Pancreas (tissue), 10 donors: ENCODE results near the gene KLK1. TPM values are rescaled to one million over a fixed set of nuclear protein-coding genes. Genes with fewer than 3 reads are reported as not detected.
"Not testable (repeated sequence)": the region's sequence is repeated elsewhere in the genome, so short reads cannot be mapped to it uniquely, and the experiment has no call there.

Experiments used
- ATAC-seq, 4 donors: fragments of 200-7000 bp; cut with Tn5 transposase; one replicate each; pipeline versions ENCODE4 v1.8.0 to v1.9.1; 2020; ENCODE audit warnings: mild to moderate bottlenecking in 4 of 4, moderate library complexity in 4 of 4
- DNase-seq, 6 donors: peaks; one replicate each; pipeline ENCODE4 v3.0.0-alpha.2; 2020
- FAIRE-seq: peaks from 2 replicates; lab custom pipeline; 2012; peaks lifted over from hg19 to GRCh38; lab: Jason Lieb, UNC
- H3K27ac ChIP-seq, 4 donors: fragments of 200-600 bp; sonication (generic); 1 replicate in 3 of 4; 2 replicates in 1 of 4; pipeline versions ENCODE4 v1.5.0 to v1.8.0; 2020
- H3K27me3 ChIP-seq, 4 donors: fragments of 200-600 bp; one replicate each; pipeline ENCODE4 v1.8.0; 2021
- H3K36me3 ChIP-seq, 3 donors: fragments of 200-600 bp; sonication (generic) in 1 of 3; one replicate each; pipeline versions ENCODE4 v1.5.0 to v1.8.0; 2020 to 2021
- H3K4me1 ChIP-seq, 3 donors: fragments of 200-600 bp; one replicate each; pipeline ENCODE4 v1.8.0; 2021
- H3K4me3 ChIP-seq, 4 donors: fragments of 200-600 bp; sonication (generic) in 2 of 4; one replicate each; pipeline versions ENCODE4 v1.5.0 to v1.8.0; 2020 to 2021
- H3K9me3 ChIP-seq, 4 donors: fragments of 200-600 bp; one replicate each; pipeline ENCODE4 v1.8.0; 2021
- CTCF ChIP-seq, 4 donors: fragments of 200-600 bp; sonication (generic) in 3 of 4; IDR thresholded peaks; one replicate each; pipeline versions ENCODE4 v1.5.0 to v1.8.0; 2021; ENCODE audit warnings: antibody characterized with exemption in 4 of 4
- WGBS, 2 donors: extraction: QIAGEN DNeasy Blood & Tissue Kit; methylation state at CpG; one replicate each; pipeline ENCODE4 v1.1.7; 2013; 5-methylcytosine and 5-hydroxymethylcytosine counted together
- intact Hi-C, 3 donors: fragments of 100-400 bp; cut with DNase I; formaldehyde crosslinking; loops; one replicate each; pipeline versions ENCODE4 v1.11.1 to v1.14.2; 2022
- polyA plus RNA-seq, 2 donors: library from polyadenylated mRNA; stranded (reverse); fragments of 200-250 nt; gene quantifications; one replicate each; pipeline ENCODE4 v1.2.3, GENCODE V29; 2013
- total RNA-seq, 6 donors: library from RNA; stranded (reverse); fragmentation: NEBNext Ultra II Directional in 4 of 6; extraction: Animal tissue kit (Norgen Biotek cat#: 25700) in 4 of 6; gene quantifications; one replicate each; pipeline versions ENCODE4 v1.2.1 to v1.2.4, GENCODE V29; 2021 to 2023
- donor health status: healthy with polysubstance abuse.
- donor health status: DM: no; HTN: no; CAD: no; lungs with moderate emphysema.
- donor health status: DM: no; HTN: no; CAD: no.
- donor health status: control.
- donor health status: control.
- donor health status: Bipolar disorder and iron deficiency.
- donor health status: DM: yes; HTN: yes; CAD: no.
- donor health status: DM: no; HTN: no; CAD: no.
- donor health status: DM: no; HTN: no; CAD: no.
- donor health status: DM: yes; HTN: yes; CAD: no.

Gene KLK1
- total and polyA plus RNA-seq, 8 donors = 607 to 1,981 (median 800) TPM

- H3K9me3 ChIP-seq = no peaks in the 10 kb centered on the region
- no peaks in the 10 kb centered on the region for H3K36me3 ChIP-seq
- ATAC-seq = no peak
- H3K4me3 ChIP-seq = no peak overlapping the region
- no peak for DNase-seq
- intact Hi-C loops = no loop called here
- no peak overlapping the region for H3K27ac ChIP-seq
- WGBS, 2 donors = 0 to 2% methylated on average over 30 of the region's 30 CpGs
- H3K27me3 ChIP-seq = peaks cover 0 to 40% (median 14%) of the 10 kb centered on the region in 4 donors
- H3K4me1 ChIP-seq = no peaks in the 10 kb centered on the region
- TF ChIP-seq CTCF (IDR thresholded peaks at IDR 0.05) = no peak
- FAIRE-seq = no peak
These were observed 45.7 kb downstream of the KLK1 start for GRCh38 chr19:50777830-50778303.

- Histone ChIP-seq H3K27ac (no peak overlapping the region), H3K36me3 (no peaks in the 10 kb centered on the region), H3K9me3 (no peaks in the 10 kb centered on the region), H3K27me3 (peaks cover 0 to 36% (median 14%) of the 10 kb centered on the region in 4 donors), H3K4me1 (no peaks in the 10 kb centered on the region), H3K4me3 (no peak overlapping the region)
- intact Hi-C loops = no loop called here
- DNase-seq (no peak), ATAC-seq (no peak), FAIRE-seq (no peak)
- TF ChIP-seq CTCF (IDR thresholded peaks at IDR 0.05) = no peak
- WGBS, 2 donors = 24 to 30% methylated on average over 4 of the region's 4 CpGs
These were observed 46.3 kb downstream of the KLK1 start for GRCh38 chr19:50777261-50777660.

GRCh38 chr19:50776131-50776530 lies 47.5 kb downstream of the KLK1 start:
- no peaks in the 10 kb centered on the region for H3K9me3 ChIP-seq
- peaks cover 0 to 36% (median 11%) of the 10 kb centered on the region in 4 donors for H3K27me3 ChIP-seq
- no peak overlapping the region for H3K4me3 ChIP-seq
- intact Hi-C loops = no loop called here
- ATAC-seq = no peak
- no peak for FAIRE-seq
- H3K4me1 ChIP-seq = no peaks in the 10 kb centered on the region
- H3K36me3 ChIP-seq = no peaks in the 10 kb centered on the region
- no peak overlapping the region for H3K27ac ChIP-seq
- no peak for TF ChIP-seq CTCF (IDR thresholded peaks at IDR 0.05)
- DNase-seq = no peak
- 66 to 68% methylated on average over 5 of the region's 5 CpGs for WGBS, 2 donors

GRCh38 chr19:50773454-50773853 lies 50.1 kb downstream of the KLK1 start:
- H3K4me3 ChIP-seq, H3K4me1 ChIP-seq, ATAC-seq, H3K9me3 ChIP-seq, intact Hi-C loops, H3K36me3 ChIP-seq, DNase-seq, FAIRE-seq, H3K27ac ChIP-seq: not testable (repeated sequence)
- WGBS, 2 donors = 36 to 45% methylated on average over 7 of the region's 7 CpGs
- peaks cover 0 to 22% (median 9%) of the 10 kb centered on the region in 4 donors for H3K27me3 ChIP-seq

GRCh38 chr19:50772912-50773311 lies 50.7 kb downstream of the KLK1 start:
- H3K4me1 ChIP-seq, FAIRE-seq, H3K27ac ChIP-seq, H3K36me3 ChIP-seq, DNase-seq, H3K9me3 ChIP-seq, intact Hi-C loops, H3K4me3 ChIP-seq, ATAC-seq: not testable (repeated sequence)
- peaks cover 0 to 22% (median 8%) of the 10 kb centered on the region in 4 donors for H3K27me3 ChIP-seq
- WGBS, 2 donors = 67 to 68% methylated on average over 3 of the region's 3 CpGs

GRCh38 chr19:50772476-50772875 lies 51.1 kb downstream of the KLK1 start:
- no peak for ATAC-seq
- no peak for DNase-seq
- Histone ChIP-seq H3K4me3 (no peak overlapping the region), H3K9me3 (no peaks in the 10 kb centered on the region), H3K27me3 (peaks cover 0 to 18% (median 7%) of the 10 kb centered on the region in 4 donors), H3K36me3 (no peaks in the 10 kb centered on the region), H3K27ac (no peak overlapping the region), H3K4me1 (no peaks in the 10 kb centered on the region)
- intact Hi-C loops = no loop called here
- 44 to 69% methylated on average over 2 of the region's 2 CpGs for WGBS, 2 donors
- no peak for FAIRE-seq
- no peak for TF ChIP-seq CTCF (IDR thresholded peaks at IDR 0.05)
